Esophagus (tissue), 2 donors: Measurements from ENCODE around the gene ZDHHC5. TPM values are rescaled to one million over a fixed set of nuclear protein-coding genes. Genes with fewer than 3 reads are reported as not detected.

Experiments used
- H3K27ac ChIP-seq, 2 donors: one replicate each; pipeline ENCODE4 v1.5.1; 2013; ENCODE audit warnings: low read depth in 2 of 2, mild to moderate bottlenecking in 2 of 2, inconsistent platforms in 1 of 2, low read length in 1 of 2, moderate library complexity in 1 of 2
- H3K27me3 ChIP-seq, 2 donors: one replicate each; pipeline ENCODE4 v1.6.1; 2013; ENCODE audit warnings: low read length in 2 of 2, control low read depth in 1 of 2, mild to moderate bottlenecking in 1 of 2; ENCODE audit not compliant: insufficient read depth in 2 of 2, control insufficient read depth in 1 of 2
- H3K36me3 ChIP-seq, 2 donors: one replicate each; pipeline ENCODE4 v1.6.1; 2013; ENCODE audit warnings: low read length in 1 of 2; ENCODE audit not compliant: control insufficient read depth in 2 of 2, insufficient read depth in 2 of 2
- H3K4me1 ChIP-seq, 2 donors: one replicate each; pipeline ENCODE4 v1.6.1; 2013; ENCODE audit warnings: low read length in 1 of 2; ENCODE audit not compliant: control insufficient read depth in 2 of 2, insufficient read depth in 2 of 2
- H3K4me3 ChIP-seq, 2 donors: one replicate each; pipeline ENCODE4 v1.5.1; 2013; ENCODE audit warnings: low read length in 2 of 2, mild to moderate bottlenecking in 2 of 2, low read depth in 1 of 2, moderate library complexity in 1 of 2
- H3K9me3 ChIP-seq, 2 donors: one replicate each; pipeline ENCODE4 v1.6.1; 2013; ENCODE audit warnings: mild to moderate bottlenecking in 2 of 2, low read depth in 1 of 2, low read length in 1 of 2, moderate library complexity in 1 of 2; ENCODE audit not compliant: control insufficient read depth in 2 of 2, insufficient read depth in 1 of 2
- WGBS, 2 donors: extraction: QIAGEN DNeasy Blood & Tissue Kit; methylation state at CpG; one replicate each; pipeline ENCODE4 v1.1.7; 2013; 5-methylcytosine and 5-hydroxymethylcytosine counted together
- polyA plus RNA-seq, 2 donors: library from polyadenylated mRNA; stranded (reverse); fragments of 200-250 nt; gene quantifications; one replicate each; pipeline ENCODE4 v1.2.3, GENCODE V29; 2013
- donor health status: healthy with polysubstance abuse.
- donor health status: Bipolar disorder and iron deficiency.

ZDHHC5 gene
- polyA plus RNA-seq, 2 donors, result 57.4 to 59.7 TPM

- Histone ChIP-seq H3K36me3 (no peaks in the 10 kb centered on the region), H3K4me3 (no peak overlapping the region), H3K4me1 (peaks cover 15 to 19% of the 10 kb centered on the region in 2 donors), H3K9me3 (no peaks in the 10 kb centered on the region), H3K27me3 (no peaks in the 10 kb centered on the region), H3K27ac (no peak overlapping the region)
- WGBS, 2 donors, result 63 to 64% methylated on average over 7 of the region's 7 CpGs
These were observed 26.7 kb upstream of the ZDHHC5 start for GRCh38 chr11:57641011-57641807.

GRCh38 chr11:57643802-57644201, 24.1 kb upstream of the ZDHHC5 start:
- Histone ChIP-seq H3K4me1 (peaks cover 20 to 27% of the 10 kb centered on the region in 2 donors), H3K27me3 (peaks cover 0 to 6% of the 10 kb centered on the region in 2 donors), H3K9me3 (no peaks in the 10 kb centered on the region), H3K27ac (no peak overlapping the region), H3K36me3 (no peaks in the 10 kb centered on the region), H3K4me3 (no peak overlapping the region)
- 74 to 75% methylated on average over 3 of the region's 3 CpGs for WGBS, 2 donors

- Histone ChIP-seq H3K9me3 (no peaks in the 10 kb centered on the region), H3K4me3 (no peak overlapping the region), H3K36me3 (no peaks in the 10 kb centered on the region), H3K4me1 (peaks cover 17 to 18% of the 10 kb centered on the region in 2 donors), H3K27me3 (peaks cover 0 to 8% of the 10 kb centered on the region in 2 donors), H3K27ac (peak overlapping the region in 1 of 2 donors; percentile 49)
- 8 to 9% methylated on average over 17 of the region's 17 CpGs for WGBS, 2 donors
These were observed 22.9 kb upstream of the ZDHHC5 start for GRCh38 chr11:57644748-57645688.

GRCh38 chr11:57645689-57646085, 22.2 kb upstream of the ZDHHC5 start:
- 16 to 20% methylated on average over 5 of the region's 5 CpGs for WGBS, 2 donors
- H3K27ac ChIP-seq, result peak overlapping the region; percentile 19 to 33
- H3K36me3 ChIP-seq, result no peaks in the 10 kb centered on the region
- H3K4me3 ChIP-seq, result no peak overlapping the region
- H3K4me1 ChIP-seq, result peaks cover 17 to 18% of the 10 kb centered on the region in 2 donors
- H3K27me3 ChIP-seq, result peaks cover 0 to 8% of the 10 kb centered on the region in 2 donors
- H3K9me3 ChIP-seq, result no peaks in the 10 kb centered on the region

- Histone ChIP-seq H3K4me1 (peaks cover 17 to 18% of the 10 kb centered on the region in 2 donors), H3K36me3 (no peaks in the 10 kb centered on the region), H3K9me3 (no peaks in the 10 kb centered on the region), H3K27me3 (peaks cover 0 to 8% of the 10 kb centered on the region in 2 donors), H3K27ac (peak overlapping the region in 1 of 2 donors; percentile 33), H3K4me3 (no peak overlapping the region)
- WGBS, 2 donors, result 41 to 42% methylated on average over 10 of the region's 10 CpGs
These were observed 21.6 kb upstream of the ZDHHC5 start for GRCh38 chr11:57646194-57646798.

GRCh38 chr11:57646799-57647303, 21.1 kb upstream of the ZDHHC5 start:
- WGBS, 2 donors, result 5 to 12% methylated on average over 23 of the region's 23 CpGs
- Histone ChIP-seq H3K4me3 (no peak overlapping the region), H3K4me1 (peaks cover 17 to 18% of the 10 kb centered on the region in 2 donors), H3K27me3 (peaks cover 0 to 8% of the 10 kb centered on the region in 2 donors), H3K27ac (no peak overlapping the region), H3K9me3 (no peaks in the 10 kb centered on the region), H3K36me3 (no peaks in the 10 kb centered on the region)

GRCh38 chr11:57647372-57647771, 20.5 kb upstream of the ZDHHC5 start:
- Histone ChIP-seq H3K4me1 (peaks cover 17 to 18% of the 10 kb centered on the region in 2 donors), H3K36me3 (no peaks in the 10 kb centered on the region), H3K27ac (no peak overlapping the region), H3K9me3 (no peaks in the 10 kb centered on the region), H3K4me3 (no peak overlapping the region), H3K27me3 (peaks cover 0 to 8% of the 10 kb centered on the region in 2 donors)
- WGBS, 2 donors, result 7 to 9% methylated on average over 10 of the region's 10 CpGs

- no peaks in the 10 kb centered on the region for H3K9me3 ChIP-seq
- peaks cover 17 to 18% of the 10 kb centered on the region in 2 donors for H3K4me1 ChIP-seq
- H3K36me3 ChIP-seq, result no peaks in the 10 kb centered on the region
- H3K27me3 ChIP-seq, result peaks cover 0 to 8% of the 10 kb centered on the region in 2 donors
- no peak overlapping the region for H3K4me3 ChIP-seq
- no peak overlapping the region for H3K27ac ChIP-seq
- 12 to 14% methylated on average over 13 of the region's 13 CpGs for WGBS, 2 donors
These were observed 19.7 kb upstream of the ZDHHC5 start for GRCh38 chr11:57647960-57648800.
